Testis (tissue), 3 donors: Measurements from ENCODE around the gene THADA. TPM values are rescaled to one million over a fixed set of nuclear protein-coding genes. Genes with fewer than 3 reads are reported as not detected.

Source experiments
- DNase-seq: peaks from one replicate; pipeline ENCODE4 v3.0.0-alpha.2; 2019
- H3K27ac ChIP-seq, 2 donors: fragments of 200-600 bp; sonication (generic); one replicate each; pipeline ENCODE4 v1.5.1; 2019
- H3K27me3 ChIP-seq: fragments of 200-600 bp; sonication (generic); one replicate; pipeline ENCODE4 v1.5.1; 2019
- H3K36me3 ChIP-seq: fragments of 200-600 bp; sonication (generic); one replicate; pipeline ENCODE4 v1.5.1; 2017; ENCODE audit warnings: low read depth; ENCODE audit errors: missing control alignments
- H3K4me1 ChIP-seq: fragments of 200-600 bp; sonication (generic); one replicate; pipeline ENCODE4 v1.5.1; 2019
- H3K4me3 ChIP-seq, 2 donors: fragments of 200-600 bp; sonication (generic); one replicate each; pipeline ENCODE4 v1.5.1; 2017 to 2019
- H3K9me3 ChIP-seq: fragments of 200-600 bp; sonication (generic); one replicate; pipeline ENCODE4 v1.5.1; 2017
- CTCF ChIP-seq, 3 experiments: fragments of 450-650 bp in 2 of 3; fragments of 200-600 bp in 1 of 3; sonication (generic) in 1 of 3; IDR thresholded peaks; one replicate each; pipeline ENCODE4 v1.5.1; 2016 to 2019; ENCODE audit warnings: antibody characterized with exemption in 3 of 3, mild to moderate bottlenecking in 2 of 3, moderate library complexity in 1 of 3
- POLR2A ChIP-seq: fragments of 450-650 bp; IDR thresholded peaks from one replicate; pipeline ENCODE4 v1.6.1; 2017; ENCODE audit warnings: antibody characterized with exemption, mild to moderate bottlenecking, moderate library complexity
- WGBS, 2 donors: methylation state at CpG; one replicate each; pipeline ENCODE4 v1.1.5; 2018; 5-methylcytosine and 5-hydroxymethylcytosine counted together
- intact Hi-C: fragments of 100-400 bp; cut with DNase I; formaldehyde crosslinking; loops from one replicate; pipeline ENCODE4 v1.15.1; 2023; ENCODE audit warnings: low total_unique reads
- polyA plus RNA-seq: library from polyadenylated mRNA; stranded (reverse); fragments of 350-450 nt; fragmentation: Illumina TruSeq; extraction: RNeasy Lipid Tissue Mini Kit (QIAGEN cat#74804); gene quantifications from one replicate; pipeline ENCODE4 v1.2.3, GENCODE V29; 2014; ENCODE audit warnings: low read depth, low replicate concordance; ENCODE audit not compliant: insufficient read depth
- total RNA-seq, 2 donors: library from RNA; depleted of rRNA; stranded (reverse); fragments of >200 nt; gene quantifications; one replicate each; pipeline ENCODE4 v1.2.3, GENCODE V29; 2016

Gene THADA
- total and polyA plus RNA-seq, 3 donors from 2014 or later: 29.5 to 43.9 (median 39.5) TPM

- Histone ChIP-seq H3K4me3 (no peak overlapping the region), H3K9me3 (no peaks in the 10 kb centered on the region), H3K27me3 (no peaks in the 10 kb centered on the region), H3K36me3 (no peaks in the 10 kb centered on the region), H3K4me1 (no peaks in the 10 kb centered on the region), H3K27ac (peak overlapping the region in 1 of 2 donors; percentile 39)
- DNase-seq: no peak
- intact Hi-C loops: no loop called here
- TF ChIP-seq CTCF (IDR thresholded peaks at IDR 0.05) (no peak), POLR2A (no peak)
- 88 to 93% methylated on average over 11 of the region's 11 CpGs for WGBS, 2 donors
These were observed 302.7 kb downstream of the THADA start for GRCh38 chr2:43292851-43293743.

- WGBS, 2 donors: 100% methylated on average over 1 of the region's 1 CpG
- Histone ChIP-seq H3K4me1 (no peaks in the 10 kb centered on the region), H3K27ac (no peak overlapping the region)
These were observed 303.5 kb downstream of the THADA start for GRCh38 chr2:43292297-43292696.

GRCh38 chr2:43289331-43289730 is 306.5 kb downstream of the THADA start:
- no peaks in the 10 kb centered on the region for H3K27me3 ChIP-seq
- H3K27ac ChIP-seq: no peak overlapping the region
- no peak for DNase-seq
- H3K36me3 ChIP-seq: no peaks in the 10 kb centered on the region
- no peaks in the 10 kb centered on the region for H3K9me3 ChIP-seq
- WGBS, 2 donors: 66 to 70% methylated on average over 4 of the region's 4 CpGs
- H3K4me3 ChIP-seq: no peak overlapping the region
- TF ChIP-seq POLR2A (no peak), CTCF (IDR thresholded peaks at IDR 0.05) (no peak)
- intact Hi-C loops: no loop called here
- no peaks in the 10 kb centered on the region for H3K4me1 ChIP-seq

More at GRCh38 chr2:43292297-43292696, 303.5 kb downstream of the THADA start:
- Histone ChIP-seq H3K9me3 (no peaks in the 10 kb centered on the region), H3K27me3 (no peaks in the 10 kb centered on the region), H3K36me3 (no peaks in the 10 kb centered on the region), H3K4me3 (no peak overlapping the region)
- DNase-seq: no peak
- intact Hi-C loops: no loop called here
- TF ChIP-seq POLR2A (no peak), CTCF (IDR thresholded peaks at IDR 0.05) (no peak)

GRCh38 chr2:43288417-43289305 is 307.2 kb downstream of the THADA start:
- Histone ChIP-seq H3K4me1 (no peaks in the 10 kb centered on the region), H3K36me3 (no peaks in the 10 kb centered on the region), H3K27ac (no peak overlapping the region), H3K27me3 (no peaks in the 10 kb centered on the region), H3K9me3 (no peaks in the 10 kb centered on the region), H3K4me3 (no peak overlapping the region)
- intact Hi-C loops: no loop called here
- 77 to 82% methylated on average over 4 of the region's 4 CpGs for WGBS, 2 donors
- no peak for DNase-seq
- TF ChIP-seq CTCF (IDR thresholded peaks at IDR 0.05): no peak
- no peak for TF ChIP-seq POLR2A
